Esophagus squamous epithelium (tissue), 4 donors: Measurements from ENCODE around the gene CD164L2.

Experiments used
- CTCF ChIP-seq, 6 experiments: fragments of 450-650 bp in 4 of 6; fragments of 200-600 bp in 2 of 6; sonication (generic) in 2 of 6; IDR thresholded peaks; one replicate each; pipeline ENCODE4 v1.5.1; 2016 to 2019; ENCODE audit warnings: antibody characterized with exemption in 6 of 6, mild to moderate bottlenecking in 4 of 6, moderate library complexity in 4 of 6
- POLR2A ChIP-seq, 4 donors: fragments of 450-650 bp; IDR thresholded peaks; one replicate each; pipeline ENCODE4 v1.6.1; 2017; ENCODE audit warnings: antibody characterized with exemption in 4 of 4, mild to moderate bottlenecking in 4 of 4, moderate library complexity in 3 of 4

- TF ChIP-seq CTCF (IDR thresholded peaks at IDR 0.05) (no peak), POLR2A (IDR thresholded peaks at IDR 0.05) (no peak)
Measured at GRCh38 chr1:27399251-27400025, 16.3 kb upstream of the CD164L2 start.
